Activated gamma-delta T cell (primary cell): ENCODE measurements around the gene CRTAP.
"Not testable (repeated sequence)": the region's sequence is repeated elsewhere in the genome, so short reads cannot be mapped to it uniquely, and the experiment has no call there.

Experiments
- DNase-seq: peaks from one replicate; lab custom pipeline; 2025; lab: John Stamatoyannopoulos, UW

Gene CRTAP

GRCh38 chr3:33174711-33175414, 61.0 kb downstream of the CRTAP start:
- no peak for DNase-seq

- no peak for DNase-seq
Measured at GRCh38 chr3:33179132-33179531, 65.3 kb downstream of the CRTAP start.

DNA sequence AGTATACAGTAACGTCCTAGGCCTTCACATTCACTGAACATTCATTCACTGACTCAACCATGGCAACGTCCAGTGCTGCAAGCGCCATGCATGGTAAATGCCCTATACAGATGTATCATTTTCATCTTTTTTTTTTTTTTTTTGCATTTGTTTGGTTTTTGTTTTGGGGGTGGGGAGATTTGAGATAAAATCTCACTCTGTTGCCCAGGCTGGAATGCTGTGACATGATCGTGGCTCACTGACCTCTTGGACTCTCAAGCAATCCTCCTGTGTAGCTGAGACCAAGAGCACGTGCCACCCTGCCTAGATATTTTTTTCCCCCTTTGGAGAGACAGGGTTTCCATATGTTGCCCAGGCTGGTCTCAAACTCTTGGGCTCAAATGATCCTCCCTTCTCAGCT, 67.4 kb downstream of the CRTAP start:
- no peak for DNase-seq

GRCh38 chr3:33181641-33182040, 67.8 kb downstream of the CRTAP start:
- not testable (repeated sequence) for DNase-seq

DNA sequence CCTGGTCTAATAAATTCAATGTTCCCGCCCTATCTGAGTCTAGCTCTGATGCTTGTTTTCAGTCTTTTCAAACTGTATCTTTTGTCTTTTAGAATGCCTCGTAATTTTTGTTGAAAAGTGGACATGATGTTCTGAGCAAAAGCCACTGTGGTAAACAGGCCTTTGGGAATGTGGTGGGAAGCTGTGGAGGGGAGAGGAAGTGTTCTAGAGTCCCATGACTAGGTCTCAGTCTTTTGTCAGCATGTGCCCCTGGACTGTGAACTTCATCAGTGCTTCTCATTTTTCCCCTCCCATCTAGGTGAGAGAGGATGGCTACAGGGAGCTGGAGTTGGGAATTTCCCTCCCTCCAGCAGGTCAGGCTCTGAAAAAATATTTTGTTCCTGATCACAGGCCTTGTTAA, 71.0 kb downstream of the CRTAP start:
- DNase-seq = no peak

GRCh38 chr3:33186524-33187367, 72.9 kb downstream of the CRTAP start:
- DNase-seq = no peak

DNA sequence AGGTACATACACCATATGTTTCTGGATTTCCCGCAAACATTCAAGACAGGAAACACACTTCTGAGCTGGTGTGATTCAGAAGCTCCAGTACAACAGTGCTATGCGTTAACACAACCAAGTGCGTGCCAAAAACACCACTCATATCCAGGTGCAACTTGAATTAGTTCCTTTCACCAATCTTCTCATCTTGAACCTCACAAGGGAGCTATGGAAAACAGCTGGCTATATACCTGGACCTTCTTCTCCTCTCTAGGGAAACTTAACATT, 73.5 kb downstream of the CRTAP start:
- no peak for DNase-seq

DNA sequence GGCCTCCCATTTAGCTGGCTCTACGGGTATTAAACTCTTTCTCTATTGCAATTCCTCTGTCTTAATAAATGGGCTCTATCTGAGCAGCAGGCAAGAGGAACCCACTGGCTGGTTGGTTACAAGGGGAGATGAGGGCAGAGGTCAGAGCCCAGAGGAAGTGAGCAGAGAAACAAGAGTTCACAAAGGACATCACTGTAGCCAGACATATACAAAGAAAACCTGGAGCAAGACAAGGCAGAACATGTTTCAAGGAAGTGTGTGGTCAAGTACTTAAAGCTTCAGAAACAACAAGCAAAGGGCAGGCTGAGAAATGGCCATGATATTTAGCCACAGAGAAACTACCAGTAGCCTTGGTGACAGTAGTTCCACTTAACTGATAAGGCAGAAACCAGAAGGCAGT, 80.5 kb downstream of the CRTAP start:
- DNase-seq = no peak

DNA sequence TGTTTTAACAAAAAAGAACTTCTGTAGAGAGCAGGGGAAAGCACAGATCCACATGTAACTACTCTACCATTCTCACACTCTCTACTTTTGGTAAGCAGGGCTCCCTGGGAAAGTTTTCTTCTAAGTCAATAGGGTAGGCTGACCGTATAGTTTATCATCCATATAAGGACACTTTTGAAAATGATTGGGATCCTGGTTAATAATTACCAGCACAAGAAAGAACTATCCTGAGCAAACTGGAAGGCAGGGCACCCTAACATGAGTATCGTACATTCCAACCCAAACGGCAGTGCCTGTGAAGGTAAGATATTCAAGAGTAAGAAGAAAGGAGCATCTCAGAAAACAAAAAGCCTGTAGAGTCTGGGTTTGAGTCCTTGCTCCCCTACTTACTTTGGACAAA, 82.7 kb downstream of the CRTAP start:
- DNase-seq = no peak
